Measurements from ENCODE around the gene ATXN3.

DNA sequence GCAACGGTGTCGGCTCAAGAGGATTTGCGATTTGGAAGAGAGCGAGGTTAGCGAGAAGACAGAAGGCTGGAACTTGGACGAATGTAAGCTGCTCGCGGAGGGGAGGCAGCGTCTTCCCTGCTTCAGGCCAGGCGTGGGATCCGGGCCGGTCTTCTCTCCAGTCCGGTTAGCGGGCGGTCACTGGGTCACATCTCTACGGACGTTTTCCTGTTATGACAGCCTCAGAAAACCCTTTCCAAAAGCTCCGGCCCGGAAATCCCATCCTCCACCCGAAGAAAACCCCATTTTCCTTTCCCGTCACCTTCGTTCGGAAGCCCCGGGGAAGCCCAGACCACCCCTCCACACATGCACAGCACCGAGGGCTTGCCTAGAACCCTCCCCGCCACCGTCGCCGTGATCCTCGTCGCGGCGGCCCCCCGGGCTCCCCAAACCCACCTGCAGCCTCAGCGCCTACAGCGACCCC, 14.9 kb upstream of the ATXN3 start:
- TF ChIP-seq, protein P1, sequence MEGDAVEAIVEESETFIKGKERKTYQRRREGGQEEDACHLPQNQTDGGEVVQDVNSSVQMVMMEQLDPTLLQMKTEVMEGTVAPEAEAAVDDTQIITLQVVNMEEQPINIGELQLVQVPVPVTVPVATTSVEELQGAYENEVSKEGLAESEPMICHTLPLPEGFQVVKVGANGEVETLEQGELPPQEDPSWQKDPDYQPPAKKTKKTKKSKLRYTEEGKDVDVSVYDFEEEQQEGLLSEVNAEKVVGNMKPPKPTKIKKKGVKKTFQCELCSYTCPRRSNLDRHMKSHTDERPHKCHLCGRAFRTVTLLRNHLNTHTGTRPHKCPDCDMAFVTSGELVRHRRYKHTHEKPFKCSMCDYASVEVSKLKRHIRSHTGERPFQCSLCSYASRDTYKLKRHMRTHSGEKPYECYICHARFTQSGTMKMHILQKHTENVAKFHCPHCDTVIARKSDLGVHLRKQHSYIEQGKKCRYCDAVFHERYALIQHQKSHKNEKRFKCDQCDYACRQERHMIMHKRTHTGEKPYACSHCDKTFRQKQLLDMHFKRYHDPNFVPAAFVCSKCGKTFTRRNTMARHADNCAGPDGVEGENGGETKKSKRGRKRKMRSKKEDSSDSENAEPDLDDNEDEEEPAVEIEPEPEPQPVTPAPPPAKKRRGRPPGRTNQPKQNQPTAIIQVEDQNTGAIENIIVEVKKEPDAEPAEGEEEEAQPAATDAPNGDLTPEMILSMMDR (IDR thresholded peaks at IDR 0.05): no peak
- no peak for TF ChIP-seq POLR2A (IDR thresholded peaks at IDR 0.05)
